ENCODE measurements around the gene FBLN5.

Gene FBLN5

DNA sequence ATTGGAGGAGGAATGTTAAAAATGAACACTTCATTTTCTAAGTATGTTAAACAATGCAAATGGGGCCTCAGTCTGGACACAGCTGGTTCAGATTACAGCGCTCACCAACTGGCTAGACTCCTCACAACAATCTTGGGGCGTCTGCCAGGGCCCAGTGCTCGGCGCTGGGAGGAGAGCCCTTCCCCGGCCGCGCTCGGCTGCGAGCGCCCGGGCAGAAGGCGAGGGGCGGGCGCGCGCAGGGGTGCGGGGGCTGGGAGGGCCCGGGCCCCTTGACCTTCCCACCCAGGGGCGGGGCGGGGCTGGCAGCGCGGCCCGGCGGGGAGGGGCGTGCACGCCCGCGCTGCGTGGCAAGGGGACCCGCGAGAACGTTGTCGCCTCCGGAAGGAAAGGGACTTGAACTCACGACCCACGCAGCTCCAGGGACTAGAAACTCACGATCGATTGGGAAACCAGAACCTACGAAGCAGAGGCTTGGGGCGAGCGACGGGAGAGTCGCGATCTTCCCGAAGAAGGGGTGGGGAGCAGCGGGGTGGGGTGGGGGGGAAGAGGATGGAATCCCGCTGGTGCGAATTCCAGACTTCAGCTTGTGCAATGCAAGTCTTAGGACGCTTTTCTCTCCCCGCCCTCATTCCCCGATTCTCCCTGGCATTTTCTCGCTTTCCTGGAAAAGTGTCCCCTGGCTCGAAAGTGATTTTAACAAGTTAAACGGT lies at the start of gene FBLN5:
FBLN5 (minus strand) TSS at position 220 of the 710 bp plus-strand sequence. CDS start 465 bp downstream, outside the sequence.
- no peak for DNase-seq

DNA sequence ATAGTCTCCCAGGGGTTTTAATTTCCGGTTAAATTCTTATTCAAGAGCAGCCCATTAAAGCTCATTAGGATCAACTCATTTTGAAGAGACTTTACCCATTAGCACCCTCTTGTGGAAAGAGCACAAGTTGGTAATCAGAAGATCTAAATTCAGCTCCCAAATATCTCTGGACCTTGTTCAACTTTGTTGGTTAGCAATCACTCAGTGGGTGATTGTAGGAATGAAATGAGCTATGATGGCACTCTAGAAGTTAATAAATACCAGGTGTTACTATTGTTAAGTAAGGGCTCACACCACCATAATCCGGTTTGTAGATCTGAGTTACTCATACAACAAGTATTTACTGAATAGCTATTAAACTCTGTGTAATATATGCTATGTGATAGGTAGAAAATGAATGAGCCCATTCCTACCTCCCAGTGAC lies 49.5 kb upstream of the FBLN5 start:
- peak in 1 of 2 donors; percentile 10 for DNase-seq

- DNase-seq = no peak
Observed at GRCh38 chr14:91987192-91987591, 39.7 kb upstream of the FBLN5 start.

DNA sequence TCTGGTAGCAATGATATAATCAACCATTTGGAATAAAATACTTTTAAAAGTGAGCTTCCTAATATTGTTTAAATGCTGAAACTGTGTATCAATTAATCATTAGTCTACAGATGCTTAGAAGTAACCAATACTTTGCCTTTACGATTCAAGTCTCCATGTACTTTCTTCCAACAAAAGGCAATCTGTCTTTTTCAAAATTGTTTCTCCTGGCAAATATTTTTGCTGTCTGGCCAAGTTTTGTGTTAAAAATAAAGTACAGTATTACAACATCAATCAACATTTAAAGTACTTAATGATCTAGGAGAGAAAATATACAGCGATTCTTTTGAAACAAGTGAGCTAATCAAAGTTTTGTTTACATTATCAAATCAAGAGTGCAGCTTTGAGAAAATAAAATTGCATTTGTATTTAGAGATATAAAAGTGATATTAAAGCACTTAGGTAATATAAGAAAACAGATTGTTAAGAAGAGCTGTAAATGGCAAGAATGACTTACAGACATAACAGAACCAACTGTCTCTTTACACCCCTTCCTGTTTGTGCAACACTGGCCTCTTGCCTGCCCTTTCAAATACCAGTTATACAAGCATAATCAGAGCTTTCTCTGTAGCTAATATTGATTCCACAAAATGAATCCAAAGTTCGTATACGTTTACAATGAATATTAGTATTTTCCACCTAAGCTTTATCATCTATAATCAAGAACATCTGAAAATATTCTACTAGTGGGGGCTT lies 38.2 kb upstream of the FBLN5 start:
- no peak for DNase-seq

DNA sequence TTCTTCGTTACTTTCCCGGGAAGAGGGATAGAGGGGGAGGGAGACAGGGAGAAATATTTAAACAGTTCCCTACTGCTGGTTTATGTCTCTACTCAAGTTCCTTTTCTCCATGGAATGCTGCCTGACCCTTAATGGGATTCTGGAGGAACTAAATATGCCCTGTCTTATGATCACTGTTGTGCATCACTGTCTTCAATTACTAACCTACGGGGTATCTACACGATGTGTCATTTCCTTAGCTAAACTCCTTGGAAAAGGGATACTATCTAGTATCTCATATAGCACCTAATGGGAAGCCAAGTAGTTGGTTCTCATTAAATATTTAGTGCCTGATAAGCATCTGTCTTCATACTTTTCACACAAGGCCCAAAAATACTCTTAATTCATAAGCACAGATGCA lies 37.5 kb upstream of the FBLN5 start:
- DNase-seq = no peak

GRCh38 chr14:91983588-91983987 lies 36.1 kb upstream of the FBLN5 start:
- DNase-seq = no peak

DNA sequence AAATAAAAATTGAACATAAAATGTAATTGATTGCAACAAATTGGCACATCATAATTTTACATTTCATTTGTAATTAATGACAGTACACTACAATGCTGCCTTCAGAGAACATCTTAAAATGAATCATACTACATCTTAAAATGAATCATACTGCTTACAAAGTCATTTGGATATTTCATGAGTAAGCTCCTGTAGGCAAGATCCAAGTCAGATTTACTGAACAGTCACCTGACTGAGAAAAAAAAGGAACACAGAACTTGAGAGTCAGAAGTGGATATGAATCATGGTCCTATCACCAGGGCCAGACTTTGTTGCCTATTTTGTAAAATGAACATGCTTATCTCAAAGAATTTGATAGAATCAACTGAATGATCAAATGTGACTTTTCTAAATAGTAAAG lies 32.7 kb upstream of the FBLN5 start:
- DNase-seq = peak in 1 of 2 donors; percentile 84

GRCh38 chr14:91977884-91978283 lies 30.4 kb upstream of the FBLN5 start:
- DNase-seq = no peak

DNA sequence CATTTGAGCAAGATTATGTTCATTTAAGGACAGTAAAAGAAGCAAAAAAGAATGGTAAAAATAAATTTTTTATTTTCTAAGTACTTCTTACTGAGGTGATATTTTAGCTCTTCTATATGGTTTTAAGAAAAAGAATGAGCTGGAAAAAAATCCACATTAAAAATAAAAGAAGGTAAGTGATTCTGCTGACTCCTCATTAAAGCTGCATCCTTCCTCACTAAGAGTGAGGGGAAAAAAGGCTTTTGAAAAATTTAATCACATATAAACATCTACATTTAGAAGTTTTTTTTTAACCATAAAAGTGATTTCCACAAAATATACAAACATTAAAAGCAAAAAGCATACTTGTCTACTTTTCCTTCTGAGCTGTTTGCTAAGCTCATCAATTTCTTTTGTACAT lies 28.3 kb upstream of the FBLN5 start:
- no peak for DNase-seq

DNA sequence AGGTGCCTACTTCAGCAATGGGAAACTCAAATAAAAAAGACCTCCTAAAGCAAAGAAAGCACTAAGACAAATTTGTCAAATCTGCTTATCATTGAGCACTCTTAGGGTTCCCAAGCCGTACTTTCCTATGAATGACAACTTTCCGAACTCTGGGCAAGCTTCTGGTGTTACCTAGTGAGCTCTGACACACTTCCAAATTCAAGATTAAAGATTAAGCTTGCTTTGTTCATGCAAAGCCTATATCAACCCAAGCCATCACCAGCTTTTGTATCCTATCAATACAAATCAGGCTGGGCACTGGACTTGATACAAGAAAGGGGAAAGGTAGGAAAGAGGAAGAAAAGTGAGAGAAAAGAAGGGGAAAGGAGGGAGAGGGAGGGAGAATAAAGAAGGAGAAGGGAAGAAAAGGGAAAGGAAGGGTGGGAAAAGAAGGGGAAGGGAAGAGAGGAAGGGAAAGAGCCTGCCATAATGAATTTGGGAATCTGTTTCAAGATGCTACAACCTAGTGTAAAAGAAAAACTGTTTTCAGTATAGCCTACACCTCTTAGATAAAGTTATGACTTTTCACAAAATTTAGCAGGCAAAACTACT lies 23.8 kb upstream of the FBLN5 start:
- DNase-seq = no peak

- DNase-seq = no peak
Observed at GRCh38 chr14:91968280-91968679, 20.8 kb upstream of the FBLN5 start.

GRCh38 chr14:91964724-91965123 lies 17.2 kb upstream of the FBLN5 start:
- DNase-seq = no peak

GRCh38 chr14:91964011-91964410 lies 16.5 kb upstream of the FBLN5 start:
- no peak for DNase-seq

DNA sequence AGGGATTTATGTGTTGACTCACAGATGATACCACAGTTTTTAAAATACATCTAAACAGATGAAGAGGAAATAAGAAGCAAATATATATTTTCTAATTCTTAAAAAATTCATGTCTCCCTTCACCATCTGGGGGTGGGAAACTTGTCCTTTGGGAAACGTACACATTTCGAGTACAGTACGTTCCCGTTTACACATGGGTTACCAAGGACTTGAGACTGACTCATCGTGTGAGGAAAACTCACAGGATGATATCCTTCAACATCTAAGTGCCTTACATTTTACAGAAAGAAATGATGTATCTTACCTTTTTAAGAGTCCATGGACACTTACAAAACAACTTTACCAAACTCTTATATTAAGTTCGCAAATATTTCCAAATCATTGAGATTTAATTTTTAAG lies 16.0 kb upstream of the FBLN5 start:
- no peak for DNase-seq

GRCh38 chr14:91961297-91962220 lies 14.1 kb upstream of the FBLN5 start:
- no peak for DNase-seq

DNA sequence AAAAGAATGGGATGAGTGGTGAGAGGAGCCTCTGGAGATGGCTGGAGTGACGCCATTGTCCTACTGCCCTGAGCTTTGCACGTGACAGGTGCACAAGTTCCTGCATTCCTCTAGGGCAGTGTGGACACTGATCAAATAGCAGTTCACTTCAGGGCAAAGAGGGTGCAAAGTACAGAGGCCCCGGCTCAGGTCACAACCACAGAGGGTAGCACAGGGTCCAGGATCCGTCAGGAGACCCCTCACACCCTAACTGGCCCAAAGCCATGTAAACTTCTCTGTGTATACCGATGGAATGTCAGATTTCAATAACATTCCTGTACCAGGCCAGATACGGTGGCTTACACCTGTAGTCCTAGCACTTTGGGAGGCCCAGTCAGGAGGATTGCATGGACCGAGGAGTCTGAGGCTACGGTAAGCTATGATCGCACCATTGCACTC lies 10.4 kb upstream of the FBLN5 start:
- no peak for DNase-seq

DNA sequence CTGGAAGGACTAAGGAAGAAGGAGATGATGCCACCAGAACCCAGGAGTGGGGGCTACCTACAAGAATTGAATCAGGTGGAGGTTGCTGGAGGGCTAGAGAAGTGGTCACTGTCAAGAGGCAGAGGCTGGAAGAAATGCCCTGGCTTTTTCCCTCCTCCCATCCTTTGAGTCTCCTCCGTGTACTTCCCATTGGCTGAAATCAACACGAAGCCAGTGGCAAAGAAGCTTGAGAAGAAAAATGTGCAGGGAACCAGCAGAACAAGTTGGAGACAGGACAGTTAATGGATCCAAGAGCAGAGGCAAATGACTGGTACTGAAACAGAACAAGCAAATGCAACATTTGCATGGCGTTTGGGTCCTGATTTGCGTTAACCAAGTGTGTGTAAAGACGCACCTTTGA lies 9.1 kb upstream of the FBLN5 start:
- no peak for DNase-seq

GRCh38 chr14:91955168-91955567 lies 7.7 kb upstream of the FBLN5 start:
- DNase-seq = no peak

DNA sequence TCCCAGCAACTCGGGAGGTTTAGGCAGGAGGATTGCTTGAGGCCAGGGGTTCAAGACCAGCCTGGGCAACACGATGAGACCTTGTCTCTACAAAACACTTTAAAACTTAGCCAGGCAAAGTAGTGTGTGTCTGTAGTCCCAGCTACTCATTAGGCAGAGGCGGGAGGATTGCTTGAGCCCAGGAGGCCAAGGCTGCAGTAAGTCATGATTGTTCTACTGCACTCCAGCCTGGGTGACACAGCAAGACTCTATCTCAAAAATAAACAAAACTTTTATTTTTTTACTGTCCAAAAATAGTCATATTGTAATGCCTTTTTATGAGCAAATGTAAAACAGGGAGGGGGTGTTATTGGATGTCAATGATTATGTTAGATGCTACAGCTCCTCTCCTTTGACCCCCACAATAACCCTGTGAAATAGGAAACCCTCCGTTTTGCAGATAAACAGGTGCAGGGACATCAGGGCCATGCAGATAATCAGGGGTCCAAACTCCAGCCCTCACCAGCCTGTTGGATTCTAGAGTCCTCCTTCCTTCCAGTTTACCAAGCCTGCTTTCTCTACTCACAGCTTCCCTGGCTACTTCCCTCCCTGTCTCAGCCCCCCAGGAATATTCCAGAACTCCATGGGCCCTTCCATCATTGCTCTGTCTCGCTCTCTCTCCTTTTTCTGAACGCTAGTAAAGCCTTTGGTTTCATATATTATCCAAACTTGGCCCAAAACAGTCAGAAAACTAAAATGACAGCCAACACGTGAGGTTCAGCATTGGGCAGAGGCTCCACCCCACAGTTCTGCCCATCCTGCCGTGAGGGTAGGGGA lies 5.9 kb upstream of the FBLN5 start:
- DNase-seq = no peak

GRCh38 chr14:91946622-91947474 lies 646 bp downstream of the FBLN5 start:
- DNase-seq = no peak
